ENCODE results near the gene SLC22A16.

The SLC22A16 gene

DNA sequence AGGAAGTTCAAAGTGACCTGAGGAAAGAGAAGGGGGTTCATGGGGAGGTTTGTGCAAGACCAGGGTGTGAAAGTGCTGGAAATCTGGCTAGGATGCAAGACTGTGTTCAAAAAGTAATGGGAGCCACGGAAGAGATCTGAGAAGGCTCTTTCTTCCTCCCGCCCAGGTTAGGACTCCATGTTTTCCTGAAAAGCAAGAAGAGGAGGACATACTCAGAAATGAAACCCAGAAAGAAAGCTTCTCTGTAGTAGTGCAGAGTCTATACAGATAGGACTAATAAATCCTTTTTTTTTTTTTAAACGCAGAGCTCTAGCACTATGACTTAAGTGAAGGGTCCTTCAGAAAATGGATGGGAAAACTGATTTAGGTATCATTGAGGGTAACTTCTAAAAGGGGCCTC is 57.8 kb downstream of the SLC22A16 start:
- no peak for FAIRE-seq

GRCh38 chr6:110415086-110415916 is 61.1 kb downstream of the SLC22A16 start, which contains the start of gene DDO:
DDO (minus strand) TSS chr6:110415575; CDS start chr6:110413462, 2,113 bp downstream.
- no peak for DNase-seq (ENCODE audit: insufficient read length, low spot score)
- FAIRE-seq = no peak
- TF ChIP-seq CTCF (IDR thresholded peaks at IDR 0.05; ENCODE audit: insufficient read depth, missing control alignments) = no peak

More for the DNA sequence above, 57.8 kb downstream of the SLC22A16 start:
- no peak for TF ChIP-seq CTCF (IDR thresholded peaks at IDR 0.05; ENCODE audit: insufficient read depth, missing control alignments)
- no peak for DNase-seq (ENCODE audit: insufficient read length, low spot score)

- no peak for TF ChIP-seq CTCF (IDR thresholded peaks at IDR 0.05; ENCODE audit: insufficient read depth, missing control alignments)
- FAIRE-seq (no peak), DNase-seq (ENCODE audit: insufficient read length, low spot score) (no peak)
These were observed 61.7 kb downstream of the SLC22A16 start for GRCh38 chr6:110414669-110415068.

DNA sequence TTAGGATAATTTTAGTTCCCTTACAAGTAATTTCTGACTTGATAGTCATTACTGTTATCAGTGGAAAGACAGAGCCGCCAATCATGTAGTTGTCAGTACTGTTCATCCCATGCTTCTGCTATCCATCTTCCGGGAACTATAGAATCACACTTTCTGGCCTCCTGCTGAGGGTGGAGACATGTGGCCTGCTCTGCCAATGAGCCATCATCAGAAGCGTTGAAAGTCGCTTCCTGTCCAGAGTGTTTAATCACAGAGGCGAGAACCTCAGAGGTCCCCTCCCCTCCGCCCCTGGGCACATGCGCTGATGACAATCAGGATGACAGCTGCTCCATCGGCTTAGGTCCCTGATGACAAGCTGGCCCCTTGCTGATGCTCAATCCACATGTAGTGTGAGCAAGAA is 64.1 kb downstream of the SLC22A16 start:
- DNase-seq (ENCODE audit: insufficient read length, low spot score) = no peak
- no peak for TF ChIP-seq CTCF (IDR thresholded peaks at IDR 0.05; ENCODE audit: insufficient read depth, missing control alignments)
- FAIRE-seq = no peak

DNA sequence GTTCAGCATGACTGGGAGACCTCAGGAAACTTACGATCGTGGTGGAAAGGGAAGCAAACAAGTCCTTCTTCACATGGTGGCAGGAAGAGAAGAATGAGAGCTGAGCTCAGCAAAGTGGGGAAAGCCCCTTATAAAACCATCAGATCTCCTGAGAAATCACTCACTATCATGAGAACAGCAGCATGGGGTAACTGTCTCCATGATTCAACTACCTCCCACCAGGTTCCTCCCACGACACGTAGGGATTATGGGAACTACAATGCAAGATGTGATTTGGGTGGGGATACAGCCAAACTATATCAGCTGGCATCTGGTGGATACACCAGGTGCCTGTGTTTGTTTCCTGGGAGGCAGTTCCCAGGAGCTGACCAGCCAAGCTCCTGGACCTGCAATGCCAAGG is 65.9 kb downstream of the SLC22A16 start:
- FAIRE-seq = no peak
- no peak for DNase-seq (ENCODE audit: insufficient read length, low spot score)
- no peak for TF ChIP-seq CTCF (IDR thresholded peaks at IDR 0.05; ENCODE audit: insufficient read depth, missing control alignments)

DNA sequence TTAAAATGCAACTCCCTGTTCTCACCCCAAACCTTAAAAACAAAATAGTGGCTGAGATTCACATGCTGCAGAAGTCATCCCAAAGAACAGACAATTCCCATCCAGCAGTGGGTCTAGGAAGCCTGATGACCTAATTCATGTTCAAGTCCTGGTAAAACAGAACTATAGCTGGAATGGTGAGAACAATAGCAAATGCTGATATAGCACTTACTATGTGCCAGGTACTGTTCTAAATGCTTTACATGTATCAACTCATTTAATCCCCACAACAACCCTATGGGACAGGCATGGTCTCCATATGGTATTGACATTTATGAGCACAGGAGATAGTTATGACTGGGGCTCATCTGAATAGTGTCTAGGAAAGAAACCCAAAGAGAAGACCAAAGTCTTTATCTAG is 66.6 kb downstream of the SLC22A16 start:
- no peak for TF ChIP-seq CTCF (IDR thresholded peaks at IDR 0.05; ENCODE audit: insufficient read depth, missing control alignments)
- no peak for FAIRE-seq

DNA sequence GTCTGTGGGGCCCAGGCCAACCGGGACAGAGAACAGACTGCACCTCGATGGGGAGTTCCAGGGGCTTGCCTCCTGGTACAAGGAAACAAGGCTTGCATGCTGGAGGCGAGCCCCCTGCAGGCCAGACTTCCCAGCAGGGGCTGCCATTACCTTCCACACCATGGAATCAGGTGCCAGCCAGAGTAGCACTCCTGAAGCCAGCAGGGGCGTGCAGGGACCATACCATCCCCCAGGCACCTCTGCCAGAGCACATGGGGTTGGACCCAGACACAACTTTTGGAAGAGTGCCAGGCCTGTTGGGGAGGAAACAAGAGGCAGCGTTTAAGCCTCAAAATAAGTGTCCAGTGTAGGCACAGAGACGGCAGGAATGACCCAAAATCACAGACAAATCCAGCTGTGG is 67.5 kb downstream of the SLC22A16 start:
- FAIRE-seq = no peak

More for the DNA sequence above, 66.6 kb downstream of the SLC22A16 start:
- no peak for DNase-seq (ENCODE audit: insufficient read length, low spot score)

More for the DNA sequence above, 67.5 kb downstream of the SLC22A16 start:
- no peak for DNase-seq (ENCODE audit: insufficient read length, low spot score)
- TF ChIP-seq CTCF (IDR thresholded peaks at IDR 0.05; ENCODE audit: insufficient read depth, missing control alignments) = no peak
